Activated T-helper 17 cell treated with anti-CD3 and anti-CD28 coated beads, Interleukin-2, amount 50 U/mL, for 72 hours (primary cell): ENCODE measurements around the gene MYO1E. TPM values are rescaled to one million over a fixed set of nuclear protein-coding genes. Genes with fewer than 3 reads are reported as not detected.
"Not testable (repeated sequence)": the region's sequence is repeated elsewhere in the genome, so short reads cannot be mapped to it uniquely, and the experiment has no call there.

ENCODE experiments used
- ATAC-seq: fragments of 150-1000 bp; cut with Tn5 transposase; replicated peaks from 2 replicates; pipeline ENCODE4 v1.10.0; 2021; ENCODE audit warnings: mild to moderate bottlenecking, moderate library complexity
- H3K27ac Mint-ChIP-seq: one replicate; pipeline ENCODE4 v1.8.0; 2022; ENCODE audit warnings: mixed read lengths
- H3K27me3 Mint-ChIP-seq: one replicate; pipeline ENCODE4 v1.8.0; 2022; ENCODE audit warnings: mixed read lengths
- H3K36me3 Mint-ChIP-seq: one replicate; pipeline ENCODE4 v1.8.0; 2022; ENCODE audit warnings: low read depth, mild to moderate bottlenecking, mixed read lengths
- H3K4me1 Mint-ChIP-seq: one replicate; pipeline ENCODE4 v1.8.0; 2022; ENCODE audit warnings: mixed read lengths
- H3K4me3 Mint-ChIP-seq: one replicate; pipeline ENCODE4 v1.8.0; 2022; ENCODE audit warnings: mild to moderate bottlenecking, mixed read lengths
- H3K9me3 Mint-ChIP-seq: one replicate; pipeline ENCODE4 v1.8.0; 2022; ENCODE audit warnings: mixed read lengths
- total RNA-seq, 2 donors: library from RNA; stranded (reverse); gene quantifications; one replicate each; pipeline ENCODE4 v1.2.3, GENCODE V29; 2022

The MYO1E gene
- total RNA-seq, 2 donors from 2014 or later = 29.3 to 30.1 TPM

GRCh38 chr15:59399465-59400102 is 26.9 kb upstream of the MYO1E start:
- no peaks in the 10 kb centered on the region for H3K4me1 Mint-ChIP-seq
- H3K27ac Mint-ChIP-seq = no peak overlapping the region
- no peak overlapping the region for H3K4me3 Mint-ChIP-seq
- H3K27me3 Mint-ChIP-seq = peaks cover 17% of the 10 kb centered on the region
- no peaks in the 10 kb centered on the region for H3K36me3 Mint-ChIP-seq
- no peaks in the 10 kb centered on the region for H3K9me3 Mint-ChIP-seq
- no peak for ATAC-seq

GRCh38 chr15:59398220-59398619 is 25.5 kb upstream of the MYO1E start:
- no peaks in the 10 kb centered on the region for H3K4me1 Mint-ChIP-seq
- peaks cover 17% of the 10 kb centered on the region for H3K27me3 Mint-ChIP-seq
- no peak for ATAC-seq

DNA sequence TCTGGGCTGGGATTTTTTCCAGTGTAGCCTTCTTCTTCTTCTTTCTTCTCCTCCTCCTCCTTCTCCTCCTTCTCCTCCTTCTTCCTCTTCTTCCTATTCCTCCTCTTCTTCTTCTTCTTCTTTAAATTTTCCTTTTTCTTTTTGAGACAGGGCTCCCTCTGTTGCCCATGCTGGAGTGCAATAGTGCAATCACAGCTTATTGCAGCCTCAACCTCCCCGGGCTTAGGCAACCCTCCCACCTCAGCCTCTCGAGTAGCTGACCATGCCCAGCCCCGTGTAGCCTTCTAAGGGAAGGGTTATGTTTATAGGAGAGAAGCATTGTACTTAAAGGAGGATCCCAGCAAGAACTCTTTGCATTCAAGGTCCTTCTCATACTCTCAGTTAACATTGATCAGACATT is 24.0 kb upstream of the MYO1E start:
- Mint-ChIP-seq H3K9me3 (no peaks in the 10 kb centered on the region), H3K4me3 (no peak overlapping the region), H3K4me1 (no peaks in the 10 kb centered on the region), H3K27me3 (peaks cover 17% of the 10 kb centered on the region), H3K27ac (no peak overlapping the region), H3K36me3 (no peaks in the 10 kb centered on the region)
- ATAC-seq = no peak

More at GRCh38 chr15:59398220-59398619, 25.5 kb upstream of the MYO1E start:
- H3K4me3 Mint-ChIP-seq = no peak overlapping the region
- no peaks in the 10 kb centered on the region for H3K36me3 Mint-ChIP-seq
- no peak overlapping the region for H3K27ac Mint-ChIP-seq
- H3K9me3 Mint-ChIP-seq = no peaks in the 10 kb centered on the region

GRCh38 chr15:59396211-59396610 is 23.5 kb upstream of the MYO1E start:
- Mint-ChIP-seq H3K27me3 (peaks cover 17% of the 10 kb centered on the region), H3K4me1 (no peaks in the 10 kb centered on the region), H3K9me3 (no peaks in the 10 kb centered on the region), H3K36me3 (no peaks in the 10 kb centered on the region), H3K4me3 (no peak overlapping the region), H3K27ac (no peak overlapping the region)
- ATAC-seq = no peak

DNA sequence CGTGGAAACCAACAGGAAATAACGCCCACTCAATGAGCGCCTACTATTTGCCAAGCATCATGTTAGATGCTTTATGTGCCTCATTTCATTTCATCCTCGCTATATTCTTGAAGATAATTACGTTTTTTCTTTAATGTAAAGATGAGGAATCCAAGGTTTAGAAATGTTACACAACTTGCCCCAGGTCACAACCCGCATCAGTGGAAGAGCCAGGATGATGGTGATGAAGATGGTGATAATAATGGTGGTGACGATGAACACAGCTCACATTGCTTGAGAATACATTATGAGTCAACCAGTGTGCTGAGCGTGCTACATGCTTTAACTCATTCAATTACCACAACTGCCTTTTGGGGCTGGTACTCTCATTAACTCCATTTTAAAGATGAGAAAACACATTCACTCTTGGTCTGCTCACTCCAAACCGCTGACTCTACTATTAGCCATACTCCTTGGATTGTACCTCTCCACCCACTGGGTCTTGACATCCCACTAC is 21.5 kb upstream of the MYO1E start:
- Mint-ChIP-seq H3K9me3 (no peaks in the 10 kb centered on the region), H3K27ac (no peak overlapping the region), H3K36me3 (no peaks in the 10 kb centered on the region), H3K27me3 (peaks cover 10% of the 10 kb centered on the region), H3K4me1 (no peaks in the 10 kb centered on the region), H3K4me3 (no peak overlapping the region)
- ATAC-seq = peak; percentile 72

- ATAC-seq = no peak
- no peaks in the 10 kb centered on the region for H3K9me3 Mint-ChIP-seq
- no peaks in the 10 kb centered on the region for H3K36me3 Mint-ChIP-seq
- H3K4me1 Mint-ChIP-seq = no peaks in the 10 kb centered on the region
- no peak overlapping the region for H3K4me3 Mint-ChIP-seq
- peaks cover 6% of the 10 kb centered on the region for H3K27me3 Mint-ChIP-seq
- H3K27ac Mint-ChIP-seq = no peak overlapping the region
Measured at GRCh38 chr15:59392299-59392698, 19.6 kb upstream of the MYO1E start.

- ATAC-seq = no peak
- H3K27ac Mint-ChIP-seq = no peak overlapping the region
Measured at GRCh38 chr15:59388670-59389069, 16.0 kb upstream of the MYO1E start.

GRCh38 chr15:59387196-59387878 is 14.7 kb upstream of the MYO1E start:
- H3K9me3 Mint-ChIP-seq, H3K36me3 Mint-ChIP-seq, ATAC-seq, H3K4me1 Mint-ChIP-seq, H3K4me3 Mint-ChIP-seq, H3K27me3 Mint-ChIP-seq, H3K27ac Mint-ChIP-seq: not testable (repeated sequence)

More at GRCh38 chr15:59388670-59389069, 16.0 kb upstream of the MYO1E start:
- Mint-ChIP-seq H3K4me3 (no peak overlapping the region), H3K9me3 (no peaks in the 10 kb centered on the region), H3K36me3 (no peaks in the 10 kb centered on the region), H3K4me1 (peaks cover 4% of the 10 kb centered on the region), H3K27me3 (no peaks in the 10 kb centered on the region)

- no peak for ATAC-seq
- no peak overlapping the region for H3K27ac Mint-ChIP-seq
- no peaks in the 10 kb centered on the region for H3K9me3 Mint-ChIP-seq
- no peaks in the 10 kb centered on the region for H3K36me3 Mint-ChIP-seq
- peaks cover 4% of the 10 kb centered on the region for H3K27me3 Mint-ChIP-seq
- no peak overlapping the region for H3K4me3 Mint-ChIP-seq
- peaks cover 4% of the 10 kb centered on the region for H3K4me1 Mint-ChIP-seq
Measured at GRCh38 chr15:59385171-59385570, 12.5 kb upstream of the MYO1E start.

DNA sequence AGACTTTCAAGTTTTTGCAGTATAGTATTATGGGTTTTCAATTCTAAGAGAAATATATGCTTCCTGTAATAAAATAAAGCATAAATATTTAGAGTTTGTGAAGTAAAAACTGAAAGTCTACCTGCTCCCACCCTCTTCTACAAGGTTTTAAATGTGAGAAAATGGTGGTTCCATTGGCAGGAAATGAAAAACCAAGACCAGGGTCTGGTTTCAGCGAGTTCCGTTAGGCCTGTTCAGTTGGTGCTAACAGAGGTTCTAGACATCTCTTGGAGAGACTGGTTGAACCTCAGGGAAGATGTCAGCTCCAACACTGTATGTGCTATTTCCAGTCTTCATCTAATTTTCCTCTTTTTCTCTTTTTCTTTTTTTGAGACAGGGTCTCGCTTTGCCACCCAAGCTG is 11.8 kb upstream of the MYO1E start:
- H3K27me3 Mint-ChIP-seq = peaks cover 4% of the 10 kb centered on the region
- no peak for ATAC-seq
- H3K9me3 Mint-ChIP-seq = no peaks in the 10 kb centered on the region
- H3K27ac Mint-ChIP-seq = no peak overlapping the region
- H3K36me3 Mint-ChIP-seq = no peaks in the 10 kb centered on the region
- no peak overlapping the region for H3K4me3 Mint-ChIP-seq
- H3K4me1 Mint-ChIP-seq = peaks cover 4% of the 10 kb centered on the region

DNA sequence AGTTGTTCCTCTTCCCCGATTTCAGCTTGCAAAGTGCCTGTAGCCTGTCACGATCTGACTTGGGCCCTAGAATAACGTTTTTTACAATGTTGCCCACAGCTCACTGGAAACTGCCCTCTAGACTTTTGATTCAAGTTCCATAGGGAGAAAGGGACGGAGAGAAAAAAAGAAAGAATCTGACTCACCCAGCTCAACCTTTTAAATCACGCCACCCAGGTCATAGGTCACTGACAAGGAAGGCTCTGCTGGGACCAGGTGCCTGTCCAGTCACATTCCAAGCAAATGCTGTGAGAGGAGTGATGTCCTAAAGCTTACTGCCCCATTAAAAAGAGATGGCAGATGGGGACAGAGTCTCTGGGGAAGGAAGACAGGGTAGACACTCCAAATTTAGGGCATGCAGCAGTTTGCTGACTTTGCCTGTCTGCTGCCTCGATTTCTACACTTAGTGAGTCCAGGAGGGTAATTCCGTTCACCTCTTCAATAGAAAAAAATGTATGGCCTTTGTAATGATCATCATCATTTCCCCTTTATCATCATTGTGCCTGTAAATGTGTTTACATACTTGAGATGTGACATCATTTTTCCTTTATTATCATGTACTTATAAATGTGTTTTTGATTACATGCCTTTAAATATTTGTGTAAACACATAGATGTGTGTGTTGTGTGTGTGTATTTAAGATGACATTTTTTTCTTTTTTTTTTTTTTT is 8.4 kb upstream of the MYO1E start:
- no peak for ATAC-seq
- H3K27ac Mint-ChIP-seq = no peak overlapping the region
- peaks cover 4% of the 10 kb centered on the region for H3K27me3 Mint-ChIP-seq
- no peak overlapping the region for H3K4me3 Mint-ChIP-seq
- no peaks in the 10 kb centered on the region for H3K9me3 Mint-ChIP-seq
- peaks cover 4% of the 10 kb centered on the region for H3K4me1 Mint-ChIP-seq
- no peaks in the 10 kb centered on the region for H3K36me3 Mint-ChIP-seq

DNA sequence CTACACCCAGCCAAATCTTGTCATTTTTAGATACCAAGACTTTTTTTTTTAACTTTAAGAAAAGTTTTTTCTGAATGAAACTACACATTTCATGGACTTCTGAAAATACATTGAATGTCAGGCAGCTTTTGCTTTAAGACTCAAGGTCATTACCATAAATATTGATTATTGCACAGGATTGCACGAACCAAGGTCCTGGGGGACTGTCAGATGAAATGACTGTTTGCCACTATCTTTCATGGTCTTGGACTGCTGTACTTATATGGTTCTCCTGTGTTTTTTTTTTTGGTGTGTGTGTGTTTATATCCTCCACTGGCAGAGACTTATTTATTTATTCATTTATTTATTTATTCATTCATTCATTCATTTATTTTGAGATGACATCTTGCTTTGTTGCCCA is 6.9 kb upstream of the MYO1E start:
- H3K4me1 Mint-ChIP-seq = no peaks in the 10 kb centered on the region
- H3K27me3 Mint-ChIP-seq = peaks cover 7% of the 10 kb centered on the region
- no peaks in the 10 kb centered on the region for H3K9me3 Mint-ChIP-seq
- H3K4me3 Mint-ChIP-seq = no peak overlapping the region
- H3K36me3 Mint-ChIP-seq = no peaks in the 10 kb centered on the region
- no peak overlapping the region for H3K27ac Mint-ChIP-seq
- ATAC-seq = no peak

- no peaks in the 10 kb centered on the region for H3K4me1 Mint-ChIP-seq
- no peak overlapping the region for H3K27ac Mint-ChIP-seq
- ATAC-seq = no peak
- no peaks in the 10 kb centered on the region for H3K36me3 Mint-ChIP-seq
- H3K27me3 Mint-ChIP-seq = peaks cover 13% of the 10 kb centered on the region
- H3K4me3 Mint-ChIP-seq = no peak overlapping the region
- H3K9me3 Mint-ChIP-seq = no peaks in the 10 kb centered on the region
Measured at GRCh38 chr15:59378855-59379254, 6.2 kb upstream of the MYO1E start.

GRCh38 chr15:59377924-59378323 is 5.3 kb upstream of the MYO1E start:
- Mint-ChIP-seq H3K4me1 (no peaks in the 10 kb centered on the region), H3K9me3 (no peaks in the 10 kb centered on the region), H3K4me3 (no peak overlapping the region), H3K27ac (no peak overlapping the region), H3K36me3 (peaks cover 1% of the 10 kb centered on the region), H3K27me3 (peaks cover 21% of the 10 kb centered on the region)
- ATAC-seq = no peak

DNA sequence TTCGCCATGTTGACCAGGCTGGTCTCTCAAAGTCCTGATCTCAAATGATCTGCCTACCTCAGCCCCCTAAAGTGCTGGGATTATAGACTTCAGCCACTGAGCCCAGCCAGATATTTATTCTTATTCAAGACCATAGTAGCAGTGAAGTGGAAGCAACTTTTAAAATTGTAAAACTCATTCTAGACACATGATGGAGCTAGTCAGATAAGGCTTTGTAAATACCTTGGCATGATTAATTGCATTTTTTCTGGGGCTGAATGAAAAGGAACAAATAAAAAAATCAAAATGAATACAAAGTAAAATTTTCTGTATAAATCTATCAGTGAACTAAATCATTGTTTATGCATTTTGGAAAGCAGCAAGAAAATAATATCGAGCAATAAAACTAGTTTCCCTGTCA is 4.1 kb upstream of the MYO1E start:
- Mint-ChIP-seq H3K4me1 (no peaks in the 10 kb centered on the region), H3K9me3 (no peaks in the 10 kb centered on the region), H3K27me3 (peaks cover 25% of the 10 kb centered on the region), H3K36me3 (peaks cover 8% of the 10 kb centered on the region), H3K27ac (no peak overlapping the region), H3K4me3 (no peak overlapping the region)
- no peak for ATAC-seq
